ENCODE data around the gene RTKN2.

Gene RTKN2

GRCh38 chr10:62308101-62308500 is 39.5 kb upstream of the RTKN2 start:
- ATAC-seq: no peak
- TF ChIP-seq GLIS3 (CRISPR knock-in tag; IDR thresholded peaks at IDR 0.05) (no peak), BACH2 (CRISPR knock-in tag; IDR thresholded peaks at IDR 0.05; ENCODE audit: borderline replicate concordance) (no peak), CSRNP3 (CRISPR knock-in tag; IDR thresholded peaks at IDR 0.05) (no peak), ESRRG (CRISPR knock-in tag; IDR thresholded peaks at IDR 0.05) (no peak), ZNF70 (CRISPR knock-in tag; IDR thresholded peaks at IDR 0.05) (no peak), PPARA (CRISPR knock-in tag; IDR thresholded peaks at IDR 0.05; ENCODE audit: borderline replicate concordance) (no peak), RARB (CRISPR knock-in tag; IDR thresholded peaks at IDR 0.05) (no peak), SNAI2 (CRISPR knock-in tag; IDR thresholded peaks at IDR 0.05) (no peak), CREB5 (CRISPR knock-in tag; IDR thresholded peaks at IDR 0.05; ENCODE audit: low read depth) (no peak), POU6F1 (CRISPR knock-in tag; IDR thresholded peaks at IDR 0.05; ENCODE audit: borderline replicate concordance, low read depth) (no peak)

- no peak for ATAC-seq
- TF ChIP-seq CREB5 (CRISPR knock-in tag; IDR thresholded peaks at IDR 0.05; ENCODE audit: low read depth) (no peak), POU6F1 (CRISPR knock-in tag; IDR thresholded peaks at IDR 0.05; ENCODE audit: borderline replicate concordance, low read depth) (no peak), ZFP3 (CRISPR knock-in tag; IDR thresholded peaks at IDR 0.05) (no peak), ESRRG (CRISPR knock-in tag; IDR thresholded peaks at IDR 0.05) (no peak), CSRNP3 (CRISPR knock-in tag; IDR thresholded peaks at IDR 0.05) (no peak), GLIS3 (CRISPR knock-in tag; IDR thresholded peaks at IDR 0.05) (no peak), TSHZ2 (CRISPR knock-in tag; IDR thresholded peaks at IDR 0.05) (no peak), TCF4 (CRISPR knock-in tag; IDR thresholded peaks at IDR 0.05; ENCODE audit: borderline replicate concordance) (no peak), PATZ1 (CRISPR knock-in tag; IDR thresholded peaks at IDR 0.05; ENCODE audit: borderline replicate concordance) (no peak), ZFP30 (CRISPR knock-in tag; IDR thresholded peaks at IDR 0.05) (no peak), ARNTL (CRISPR knock-in tag; IDR thresholded peaks at IDR 0.05; ENCODE audit: borderline replicate concordance, low read depth) (no peak), ZNF8 (CRISPR knock-in tag; IDR thresholded peaks at IDR 0.05) (no peak), ZNF70 (CRISPR knock-in tag; IDR thresholded peaks at IDR 0.05) (no peak)
Measured at GRCh38 chr10:62307635-62308034, 39.0 kb upstream of the RTKN2 start.
